ENCODE measurements around the gene LONP1.

GRCh38 chr19:5749505-5749904 lies 29.6 kb upstream of the LONP1 start:
- TF ChIP-seq CTCF (IDR thresholded peaks at IDR 0.05; ENCODE audit: borderline replicate concordance, extremely low read depth, low read length, poor library complexity, severe bottlenecking) (no peak), EZH2 (IDR thresholded peaks at IDR 0.05; ENCODE audit: borderline replicate concordance, low read depth, low read length, severe bottlenecking) (no peak)
